OCI-LY7 (cell line): ENCODE measurements around the gene TCAIM.

Experiments used
- CTCF ChIP-seq: fragments of 200-600 bp; sonication (generic); conservative IDR thresholded peaks from 2 replicates; pipeline ENCODE4 v1.5.1; 2014; ENCODE audit warnings: mild to moderate bottlenecking, antibody characterized with exemption, low read length, moderate library complexity, mixed read lengths
- EZH2phosphoT487 ChIP-seq: fragments of 200-600 bp; sonication (generic); IDR thresholded peaks from 2 replicates; pipeline ENCODE4 v1.6.1; 2018; ENCODE audit warnings: low read depth, borderline replicate concordance, mild to moderate bottlenecking, mixed run types, antibody characterized with exemption, low read length, moderate library complexity, mixed read lengths

- TF ChIP-seq CTCF (no peak), EZH2phosphoT487 (no peak)
These were observed 29.1 kb upstream of the TCAIM start for GRCh38 chr3:44309500-44309899.
